IPS-15b (cell line): ENCODE data around the gene SLC6A9.

Experiments used
- H3K27me3 ChIP-seq: one replicate; pipeline ENCODE4 v1.6.1; 2013; ENCODE audit warnings: low read length; ENCODE audit not compliant: control insufficient read depth, insufficient read depth
- H3K36me3 ChIP-seq: one replicate; pipeline ENCODE4 v1.6.1; 2013; ENCODE audit warnings: low read length; ENCODE audit not compliant: control insufficient read depth, insufficient read depth
- H3K4me1 ChIP-seq: one replicate; pipeline ENCODE4 v1.6.1; 2013; ENCODE audit warnings: mild to moderate bottlenecking, low read length; ENCODE audit not compliant: control insufficient read depth, insufficient read depth
- H3K4me3 ChIP-seq: one replicate; pipeline ENCODE4 v1.5.1; 2013; ENCODE audit warnings: low read depth, low read length
- H3K9ac ChIP-seq: one replicate; pipeline ENCODE4 v1.6.1; 2013; ENCODE audit warnings: low read depth, mild to moderate bottlenecking, low read length
- H3K9me3 ChIP-seq: one replicate; pipeline ENCODE4 v1.6.1; 2013; ENCODE audit warnings: mild to moderate bottlenecking, low read length; ENCODE audit not compliant: control insufficient read depth, insufficient read depth

The SLC6A9 gene

GRCh38 chr1:44067266-44068250 is 36.3 kb upstream of the SLC6A9 start:
- H3K27me3 ChIP-seq, result no peaks in the 10 kb centered on the region
- H3K4me1 ChIP-seq, result no peaks in the 10 kb centered on the region
- no peaks in the 10 kb centered on the region for H3K9me3 ChIP-seq
- H3K4me3 ChIP-seq, result no peak overlapping the region
- no peak overlapping the region for H3K9ac ChIP-seq
- no peaks in the 10 kb centered on the region for H3K36me3 ChIP-seq

- Histone ChIP-seq H3K27me3 (no peaks in the 10 kb centered on the region), H3K4me3 (no peak overlapping the region), H3K4me1 (no peaks in the 10 kb centered on the region), H3K36me3 (no peaks in the 10 kb centered on the region), H3K9me3 (no peaks in the 10 kb centered on the region), H3K9ac (no peak overlapping the region)
These were observed 31.5 kb upstream of the SLC6A9 start for GRCh38 chr1:44062656-44063179.

- Histone ChIP-seq H3K9me3 (no peaks in the 10 kb centered on the region), H3K36me3 (no peaks in the 10 kb centered on the region), H3K27me3 (no peaks in the 10 kb centered on the region), H3K4me1 (no peaks in the 10 kb centered on the region), H3K9ac (no peak overlapping the region), H3K4me3 (no peak overlapping the region)
These were observed 30.6 kb upstream of the SLC6A9 start for GRCh38 chr1:44061857-44062256.

- Histone ChIP-seq H3K27me3 (no peaks in the 10 kb centered on the region), H3K4me3 (no peak overlapping the region), H3K36me3 (no peaks in the 10 kb centered on the region), H3K9ac (no peak overlapping the region), H3K4me1 (no peaks in the 10 kb centered on the region), H3K9me3 (no peaks in the 10 kb centered on the region)
These were observed 29.6 kb upstream of the SLC6A9 start for GRCh38 chr1:44060830-44061267.

- H3K9ac ChIP-seq, result no peak overlapping the region
- no peaks in the 10 kb centered on the region for H3K36me3 ChIP-seq
- no peak overlapping the region for H3K4me3 ChIP-seq
- no peaks in the 10 kb centered on the region for H3K27me3 ChIP-seq
- no peaks in the 10 kb centered on the region for H3K9me3 ChIP-seq
- no peaks in the 10 kb centered on the region for H3K4me1 ChIP-seq
These were observed 28.5 kb upstream of the SLC6A9 start for GRCh38 chr1:44059664-44060355.

GRCh38 chr1:44059212-44059611 is 27.9 kb upstream of the SLC6A9 start:
- H3K9me3 ChIP-seq, result no peaks in the 10 kb centered on the region
- no peak overlapping the region for H3K4me3 ChIP-seq
- H3K27me3 ChIP-seq, result no peaks in the 10 kb centered on the region
- no peaks in the 10 kb centered on the region for H3K36me3 ChIP-seq
- no peaks in the 10 kb centered on the region for H3K4me1 ChIP-seq
- no peak overlapping the region for H3K9ac ChIP-seq

- Histone ChIP-seq H3K27me3 (no peaks in the 10 kb centered on the region), H3K4me3 (no peak overlapping the region), H3K36me3 (no peaks in the 10 kb centered on the region), H3K4me1 (no peaks in the 10 kb centered on the region), H3K9ac (no peak overlapping the region), H3K9me3 (no peaks in the 10 kb centered on the region)
These were observed 26.0 kb upstream of the SLC6A9 start for GRCh38 chr1:44057293-44057692.

- no peaks in the 10 kb centered on the region for H3K27me3 ChIP-seq
- no peak overlapping the region for H3K9ac ChIP-seq
- H3K9me3 ChIP-seq, result no peaks in the 10 kb centered on the region
- H3K4me3 ChIP-seq, result no peak overlapping the region
- H3K4me1 ChIP-seq, result no peaks in the 10 kb centered on the region
- H3K36me3 ChIP-seq, result no peaks in the 10 kb centered on the region
These were observed 22.1 kb upstream of the SLC6A9 start for GRCh38 chr1:44053394-44053793.

GRCh38 chr1:44050261-44050660 is 19.0 kb upstream of the SLC6A9 start:
- H3K36me3 ChIP-seq, result no peaks in the 10 kb centered on the region
- no peak overlapping the region for H3K4me3 ChIP-seq
- H3K27me3 ChIP-seq, result no peaks in the 10 kb centered on the region
- no peaks in the 10 kb centered on the region for H3K4me1 ChIP-seq
- H3K9me3 ChIP-seq, result no peaks in the 10 kb centered on the region
- H3K9ac ChIP-seq, result no peak overlapping the region

GRCh38 chr1:44049839-44050238 is 18.6 kb upstream of the SLC6A9 start:
- Histone ChIP-seq H3K9ac (no peak overlapping the region), H3K4me1 (no peaks in the 10 kb centered on the region), H3K9me3 (no peaks in the 10 kb centered on the region), H3K4me3 (no peak overlapping the region), H3K27me3 (no peaks in the 10 kb centered on the region), H3K36me3 (no peaks in the 10 kb centered on the region)

- Histone ChIP-seq H3K9ac (no peak overlapping the region), H3K4me3 (no peak overlapping the region), H3K4me1 (no peaks in the 10 kb centered on the region), H3K27me3 (no peaks in the 10 kb centered on the region), H3K9me3 (no peaks in the 10 kb centered on the region), H3K36me3 (no peaks in the 10 kb centered on the region)
These were observed 17.4 kb upstream of the SLC6A9 start for GRCh38 chr1:44048532-44049215.
